NCI-H1694 treated with DMSO at 0.1 percent for 48 hours (cell line): ENCODE results near the gene BANK1.
"Not testable (repeated sequence)": the region's sequence is repeated elsewhere in the genome, so short reads cannot be mapped to it uniquely, and the experiment has no call there.

Experiments
- DNase-seq: peaks from one replicate; lab custom pipeline; 2025; lab: John Stamatoyannopoulos, UW

The BANK1 gene

DNA sequence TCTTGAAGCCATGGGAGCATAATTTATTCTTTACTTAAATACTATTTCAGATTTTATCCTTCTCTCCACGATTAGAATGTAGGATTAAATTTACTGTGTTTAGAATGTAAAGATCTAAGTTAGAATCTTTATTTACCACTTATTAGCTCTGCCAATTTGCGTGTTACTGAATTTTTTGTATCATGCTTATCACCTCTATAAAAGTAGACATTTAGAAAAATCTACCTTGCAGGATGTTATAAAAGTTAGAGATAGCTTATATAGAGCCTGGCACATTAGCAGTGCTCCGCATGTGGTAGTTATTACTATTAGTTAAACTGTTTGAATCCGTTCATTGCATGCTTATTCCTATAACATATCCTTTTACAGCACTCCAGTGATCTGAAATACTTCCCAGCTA, 97.9 kb downstream of the BANK1 start:
- DNase-seq = no peak

DNA sequence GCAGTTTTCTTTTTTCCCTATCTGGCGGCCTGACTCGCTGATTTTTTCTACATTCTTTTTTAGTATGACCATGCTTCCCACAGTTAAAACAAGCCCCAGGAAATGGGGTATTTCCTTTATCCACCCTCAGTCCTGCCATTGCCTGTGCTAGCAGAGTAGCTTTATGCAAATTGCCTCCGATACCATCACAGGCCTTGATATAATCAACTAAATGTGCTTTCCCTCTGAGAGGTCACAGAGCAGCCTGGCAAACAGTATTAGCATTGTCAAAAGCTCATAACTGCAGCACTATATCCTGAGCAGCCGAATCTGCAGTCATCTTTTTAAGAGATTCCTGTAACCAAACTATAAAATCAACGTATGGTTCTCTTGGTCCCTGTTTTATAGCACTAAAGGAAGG, 115.0 kb downstream of the BANK1 start:
- not testable (repeated sequence) for DNase-seq

DNA sequence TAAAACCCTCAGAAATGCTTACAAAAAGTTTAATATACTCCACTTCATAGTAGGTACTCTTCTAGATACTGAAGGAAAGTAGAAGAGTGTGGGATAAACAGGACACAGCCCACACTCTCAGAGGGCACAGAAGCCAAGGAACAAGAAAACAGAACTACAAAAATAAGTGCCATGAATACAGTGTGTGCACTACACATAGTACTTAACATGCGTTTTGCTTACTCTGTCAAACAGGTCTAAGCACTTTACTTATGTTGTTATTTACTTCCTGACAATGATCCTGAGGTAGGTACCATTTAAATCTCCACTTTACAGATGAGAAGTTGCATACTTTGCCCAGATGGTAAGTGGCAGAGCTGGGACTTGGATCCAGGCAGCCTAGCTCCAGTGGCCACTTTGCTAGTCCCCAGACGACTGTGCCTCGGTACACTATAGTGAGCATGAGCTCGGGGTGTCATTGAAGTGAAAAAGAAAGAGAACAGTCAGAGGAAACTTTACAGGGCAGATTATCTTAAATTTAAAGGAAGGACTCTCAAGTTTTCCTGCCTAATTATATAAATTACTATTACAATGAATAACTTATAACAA, 120.3 kb downstream of the BANK1 start:
- no peak for DNase-seq

DNA sequence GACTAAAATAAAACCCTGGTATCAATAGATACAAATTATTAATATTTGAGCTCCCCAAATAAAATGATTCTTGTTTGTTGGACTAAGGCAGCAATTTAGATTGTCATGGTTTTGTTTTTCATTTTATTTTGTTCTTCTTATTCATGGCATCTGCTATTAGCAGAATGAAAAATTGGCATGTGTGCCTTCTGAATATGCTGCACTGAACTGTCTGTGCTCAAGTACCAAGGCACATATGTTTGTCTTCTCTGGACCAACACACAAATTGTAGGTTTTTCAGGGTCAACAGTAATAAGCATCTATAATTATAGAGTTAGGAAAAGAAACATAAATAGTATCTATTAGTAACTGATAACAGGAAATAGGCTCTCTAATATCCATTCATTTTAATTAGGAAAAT, 121.1 kb downstream of the BANK1 start:
- DNase-seq = no peak

DNA sequence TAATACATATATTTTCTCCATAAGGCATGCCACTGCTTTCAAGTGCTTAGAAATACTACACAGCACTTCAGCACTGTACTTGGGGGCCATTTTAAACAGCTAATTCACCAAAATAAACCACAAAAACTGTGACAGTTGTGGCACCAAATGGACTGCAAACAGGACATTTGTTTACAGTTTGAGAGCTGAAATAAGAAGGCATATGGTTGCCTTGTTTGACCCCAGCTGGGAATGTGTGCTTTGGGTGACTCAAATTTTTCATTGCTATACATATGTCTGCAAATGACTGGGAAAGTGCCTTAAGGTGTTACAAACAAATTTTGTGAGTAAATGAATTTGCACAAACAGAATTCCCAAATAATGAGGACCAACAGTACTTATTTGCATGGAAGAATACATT, 124.2 kb downstream of the BANK1 start:
- peak; percentile 74 for DNase-seq

DNA sequence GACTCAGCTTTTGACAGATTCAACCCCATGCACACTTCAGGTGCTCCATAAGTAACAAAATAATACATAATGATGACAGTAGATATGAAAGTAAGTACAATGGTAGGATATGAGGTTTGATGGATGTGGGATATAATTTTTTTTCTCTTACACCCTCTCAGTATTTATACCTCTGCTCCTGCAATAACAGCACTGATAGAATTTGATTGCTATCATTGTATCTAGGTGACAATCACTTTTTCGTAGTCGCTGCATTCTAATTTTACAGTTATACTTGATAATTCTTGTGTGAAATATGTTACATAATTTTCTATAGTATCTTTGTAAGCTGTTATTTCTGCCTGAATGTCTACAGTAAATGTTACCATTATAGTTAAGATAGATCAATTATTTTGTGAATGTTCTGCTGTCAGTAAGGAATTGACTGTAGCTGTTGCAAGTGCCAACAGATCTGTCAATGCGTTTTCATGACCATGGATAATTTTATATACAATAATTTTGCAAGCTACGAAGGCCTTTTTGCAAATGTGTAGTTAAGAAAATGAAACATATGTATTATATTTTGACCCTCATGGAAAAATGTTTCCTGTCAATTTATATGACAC, 128.9 kb downstream of the BANK1 start:
- no peak for DNase-seq

DNA sequence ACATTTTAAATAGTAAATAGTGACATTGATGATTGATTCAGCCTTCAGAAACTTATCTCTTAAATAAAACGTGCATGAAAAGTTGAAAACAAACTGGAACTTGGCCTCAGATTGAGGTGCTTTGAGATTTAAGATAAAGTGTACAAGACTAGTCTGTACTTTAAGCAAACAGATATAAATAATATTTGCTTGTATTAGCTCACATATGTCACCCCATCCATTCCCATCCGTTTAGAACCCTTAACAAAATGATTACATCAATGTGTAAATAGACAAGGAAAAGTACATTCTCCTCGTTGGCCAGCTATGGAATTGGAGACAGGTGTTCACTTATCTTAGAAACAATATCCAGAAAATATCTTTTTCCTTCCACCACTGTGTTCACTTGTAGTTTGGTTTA, 130.8 kb downstream of the BANK1 start:
- DNase-seq = no peak

DNA sequence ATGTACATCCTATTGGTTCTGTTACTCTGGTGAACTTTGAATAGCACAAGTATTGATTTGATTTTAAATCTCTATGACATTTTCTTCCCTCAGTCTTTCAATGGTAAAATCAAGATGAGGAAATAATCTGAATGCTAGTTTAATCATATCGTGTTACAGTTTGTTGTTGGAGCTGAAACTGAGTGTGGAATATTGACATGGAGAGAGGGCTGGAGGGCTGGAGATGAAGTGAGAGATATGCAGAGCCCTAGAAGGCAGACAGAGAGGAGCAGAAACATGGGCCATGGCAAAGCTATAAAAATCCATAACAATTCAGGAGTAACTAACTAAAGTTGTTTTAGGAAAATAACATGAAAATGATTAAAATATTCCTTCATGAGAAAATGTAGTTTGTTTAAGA, 141.1 kb downstream of the BANK1 start:
- DNase-seq = no peak

DNA sequence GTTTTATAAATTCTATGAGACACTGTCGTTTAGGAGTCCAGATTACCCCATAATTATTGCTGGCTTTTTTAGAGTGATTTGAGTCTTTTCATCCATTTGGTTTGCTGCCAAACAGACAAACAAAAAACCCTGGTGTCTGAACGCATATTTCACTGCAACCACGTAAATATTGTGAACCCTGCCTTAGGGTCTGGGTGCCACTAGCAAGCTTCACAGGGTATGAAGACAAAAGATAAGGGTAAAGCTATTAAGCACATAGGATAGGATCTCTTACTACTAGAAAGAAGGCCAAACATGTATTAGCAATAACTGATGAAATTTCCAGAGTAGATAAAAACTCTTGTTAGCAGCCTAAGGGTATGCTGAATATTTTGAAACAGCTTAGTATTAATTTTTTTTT, 143.3 kb downstream of the BANK1 start:
- no peak for DNase-seq

DNA sequence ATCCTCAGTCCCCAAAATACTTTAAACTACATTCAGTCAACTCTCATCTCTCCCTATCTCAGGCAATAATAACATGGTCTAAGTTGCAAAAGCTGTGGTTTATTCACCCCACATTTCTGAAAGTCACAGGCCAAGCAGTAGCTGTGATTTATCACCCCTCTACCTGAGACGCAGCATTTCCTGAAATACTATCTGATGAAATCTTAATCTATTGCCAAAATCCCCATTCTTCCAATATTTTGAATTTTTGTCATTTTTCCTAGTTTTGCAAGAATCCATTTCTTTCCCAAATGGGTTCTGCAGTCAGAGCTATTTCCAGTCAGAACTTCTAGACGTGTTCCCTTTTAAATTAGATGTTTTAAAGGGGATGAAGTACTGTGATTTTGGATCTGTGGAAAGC, 148.3 kb downstream of the BANK1 start:
- DNase-seq = no peak

DNA sequence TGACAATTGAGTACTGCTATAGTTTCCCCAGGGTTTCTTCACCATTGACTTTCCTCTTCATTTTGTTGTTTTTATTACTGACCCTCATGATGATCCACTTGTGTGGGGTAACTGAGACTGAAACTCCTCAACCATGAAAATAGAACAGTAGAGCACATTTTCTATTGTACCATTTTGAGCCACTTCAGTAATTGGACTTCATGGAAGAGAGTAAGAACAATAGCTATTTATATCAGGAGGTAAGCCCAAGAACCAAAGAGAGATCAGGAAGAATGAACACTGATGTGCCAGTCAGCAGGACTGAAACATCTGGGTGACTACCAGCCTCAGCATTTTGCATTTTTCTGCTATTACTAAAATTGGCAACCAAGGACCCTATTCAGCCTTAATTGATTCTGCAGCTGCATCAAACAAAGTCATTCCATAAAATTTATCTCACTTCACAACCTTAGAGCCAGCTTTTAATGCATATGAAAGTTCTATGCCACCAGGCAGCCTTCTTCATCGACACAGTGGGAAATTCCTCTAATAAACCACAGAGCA, 151.4 kb downstream of the BANK1 start:
- DNase-seq = no peak

DNA sequence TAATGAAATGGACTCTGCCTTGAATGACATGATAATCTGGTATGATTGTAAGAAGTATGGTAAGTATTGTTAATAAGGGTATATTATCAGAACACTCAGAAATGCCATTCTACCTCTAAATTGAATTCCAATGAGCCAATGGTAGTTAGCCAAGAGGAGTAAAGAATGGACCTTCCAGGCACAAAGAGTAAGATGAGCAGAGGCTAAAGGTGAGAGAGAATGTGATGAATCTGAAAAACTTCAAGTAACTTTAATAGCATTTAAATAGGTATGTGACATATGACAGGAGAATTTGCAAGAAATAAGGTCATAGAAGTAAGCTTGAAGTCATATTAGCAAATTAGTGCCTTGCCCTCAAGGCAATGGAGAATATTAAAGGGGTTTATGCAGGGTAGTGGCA, 152.4 kb downstream of the BANK1 start:
- no peak for DNase-seq

DNA sequence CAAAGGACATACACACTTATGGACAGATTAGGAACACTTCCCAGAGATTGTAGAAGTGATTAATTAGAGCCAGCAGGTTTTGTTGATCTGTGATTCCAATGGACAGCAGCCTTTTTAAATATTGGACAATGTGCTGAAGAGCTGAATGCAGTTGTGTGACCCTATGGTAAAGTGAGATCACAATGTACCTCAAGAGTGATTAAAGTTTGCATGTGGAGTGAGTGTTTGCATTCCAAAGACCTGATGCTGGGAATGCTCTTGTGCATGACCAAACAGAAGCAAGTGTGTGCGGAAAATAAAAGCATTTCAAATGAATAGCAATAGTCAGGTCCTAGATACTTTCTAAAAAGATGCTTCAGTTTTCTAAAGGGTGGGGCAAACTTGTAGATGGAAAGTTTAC, 154.1 kb downstream of the BANK1 start:
- DNase-seq = no peak

DNA sequence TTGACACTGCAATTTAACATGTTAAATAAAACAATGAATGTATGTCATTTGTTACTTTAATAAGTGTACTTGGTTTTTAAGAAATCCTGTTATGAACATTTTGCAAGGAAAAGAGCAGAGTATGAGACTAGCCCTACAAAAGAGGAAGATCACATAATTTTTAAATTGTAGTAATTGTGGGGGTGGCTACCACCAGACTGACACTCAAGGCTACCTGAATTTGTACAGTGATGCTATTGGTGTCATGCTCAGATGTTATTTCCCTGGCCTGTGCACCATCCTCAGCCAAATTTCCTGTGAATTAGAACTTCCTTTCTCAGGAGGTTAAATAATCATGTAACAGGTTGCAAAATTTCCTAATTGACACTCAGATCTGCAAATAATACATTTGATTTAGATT, 157.5 kb downstream of the BANK1 start:
- no peak for DNase-seq

DNA sequence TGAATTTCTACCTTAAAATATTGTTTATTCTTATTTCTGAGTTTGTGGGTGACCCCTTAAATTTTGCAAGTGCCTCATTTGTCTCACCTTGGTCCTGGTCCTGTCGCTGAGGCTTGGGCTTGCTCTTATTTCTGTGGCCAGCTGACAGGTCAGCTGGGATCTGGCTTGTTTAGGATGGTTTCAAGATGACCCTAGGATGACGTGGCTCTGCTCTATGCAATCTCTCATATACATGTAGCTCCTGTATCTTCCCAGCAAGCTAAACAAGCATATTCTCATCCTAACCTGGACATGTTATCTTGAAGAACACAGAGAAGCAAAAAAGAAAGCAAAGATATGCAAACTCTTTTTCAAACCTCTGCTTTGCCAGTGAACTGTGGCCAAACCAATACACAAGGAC, 158.4 kb downstream of the BANK1 start:
- DNase-seq = no peak

DNA sequence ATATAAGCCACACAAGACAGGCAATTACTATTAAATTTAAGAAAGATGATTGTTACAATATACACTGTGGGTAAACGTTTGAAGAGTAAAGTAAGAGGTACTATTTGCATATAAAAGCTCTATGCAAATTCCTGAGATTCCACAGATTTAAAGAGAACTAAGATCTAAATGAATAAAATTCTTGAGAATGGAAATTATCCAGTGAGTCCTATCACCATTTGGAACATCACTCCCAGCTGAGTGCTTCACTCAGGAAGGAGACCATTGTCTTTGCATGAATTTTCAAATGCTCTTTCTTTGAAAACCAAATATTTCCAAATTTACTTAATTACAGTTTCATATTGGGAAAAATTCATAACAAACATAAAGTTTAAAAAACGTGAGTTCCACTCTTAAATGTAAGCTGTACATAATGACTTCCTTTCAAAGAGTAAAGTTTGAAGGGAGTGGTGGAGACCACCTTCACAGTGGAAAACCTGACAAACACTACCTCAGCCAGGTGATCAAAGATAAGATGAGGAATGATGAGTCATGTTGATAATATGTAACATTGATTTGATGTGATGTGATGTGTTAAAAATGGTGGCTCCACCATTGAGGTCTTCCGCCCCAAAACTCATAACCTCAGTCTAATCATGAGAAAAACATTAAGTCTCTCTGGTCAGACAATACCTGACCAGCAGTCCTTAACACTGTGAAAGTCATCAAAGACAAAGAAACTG, 159.9 kb downstream of the BANK1 start:
- DNase-seq = no peak

DNA sequence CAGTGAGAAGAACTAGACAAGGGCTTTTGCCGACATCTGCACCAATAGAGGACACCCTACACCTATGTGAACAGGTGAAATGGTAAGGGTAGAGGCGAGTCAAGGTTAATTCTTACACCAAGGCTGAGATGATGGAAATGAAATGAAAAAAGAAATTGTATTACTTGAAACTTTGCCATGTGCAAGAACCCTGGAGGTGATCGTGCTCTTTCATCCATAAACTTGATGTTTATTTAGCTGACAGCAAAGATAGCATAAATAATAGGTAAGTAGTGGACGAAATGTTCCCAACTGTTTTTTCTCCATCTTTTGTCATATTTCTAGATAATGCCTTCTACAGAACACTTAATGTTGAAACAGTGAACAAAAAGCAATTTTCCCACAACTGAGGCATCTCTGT, 162.5 kb downstream of the BANK1 start:
- DNase-seq = no peak

DNA sequence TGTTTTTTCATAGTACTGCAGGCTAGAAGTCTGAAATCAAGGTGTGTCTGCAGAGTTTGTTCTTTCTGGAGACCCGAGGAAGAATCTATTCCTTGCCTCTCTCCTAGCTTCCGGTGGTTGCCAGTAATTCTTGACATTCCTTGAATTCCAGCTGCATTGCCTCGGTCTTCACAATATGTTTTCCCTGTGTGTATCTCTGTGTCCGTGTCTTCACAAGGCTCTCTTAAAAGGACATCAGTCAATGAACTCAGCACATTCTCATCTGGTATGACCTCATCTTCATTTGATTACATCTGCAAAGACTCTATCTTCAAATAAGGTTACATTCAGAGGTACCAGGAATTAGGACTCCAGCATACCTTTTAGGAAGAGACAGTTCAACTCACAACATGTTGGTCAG, 163.4 kb downstream of the BANK1 start:
- DNase-seq = peak; percentile 47

DNA sequence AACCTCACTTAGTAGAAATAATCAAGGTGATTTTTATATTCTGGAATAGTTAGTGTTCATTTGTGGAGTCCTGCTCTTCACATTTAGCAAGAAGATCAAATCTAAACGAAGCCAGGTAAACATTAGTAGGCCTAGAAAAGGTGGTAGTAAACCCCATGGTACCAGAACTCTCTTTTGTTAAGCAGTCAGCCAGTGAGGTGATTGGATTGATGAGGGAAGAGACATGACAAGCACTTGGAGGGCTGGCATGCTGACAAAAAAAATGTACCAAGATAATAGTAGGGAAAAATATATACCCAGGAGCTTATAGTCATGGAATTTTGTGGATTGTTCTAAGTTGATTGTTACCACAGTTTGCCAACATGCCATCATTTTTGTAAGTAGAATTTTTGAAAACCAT, 163.8 kb downstream of the BANK1 start:
- DNase-seq = peak; percentile 57

DNA sequence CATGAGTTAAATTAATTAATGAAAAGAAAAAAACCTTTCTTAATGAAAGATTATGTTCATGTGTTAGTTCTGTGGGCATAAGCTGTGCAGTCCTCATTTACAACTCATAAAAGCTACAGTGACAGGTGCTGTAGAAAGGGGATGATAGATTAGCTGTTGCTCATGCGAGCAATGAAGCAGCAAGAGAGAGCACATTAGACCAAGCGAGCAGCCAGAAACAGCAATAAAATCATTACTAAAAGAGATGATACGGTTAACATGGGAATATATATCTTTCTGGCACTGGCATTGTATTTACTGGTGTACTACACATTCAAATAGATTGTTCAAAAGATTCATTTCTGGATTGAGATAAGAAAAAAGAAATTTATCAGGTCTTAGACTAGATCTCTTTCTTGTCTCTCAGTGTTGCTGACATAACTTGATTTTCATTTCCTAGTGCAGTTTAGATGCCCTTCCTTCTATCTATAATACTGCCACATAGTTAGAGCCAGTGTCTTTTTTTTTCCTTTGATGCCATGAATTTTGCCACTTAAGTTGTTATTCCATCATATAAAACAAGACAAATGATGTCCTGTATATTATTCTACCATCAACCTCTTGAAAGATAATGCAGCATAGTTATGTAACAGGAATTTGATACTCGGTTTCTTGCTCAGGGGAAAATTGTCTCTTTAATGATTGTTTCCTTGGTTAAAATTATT, 164.6 kb downstream of the BANK1 start:
- peak; percentile 91 for DNase-seq

DNA sequence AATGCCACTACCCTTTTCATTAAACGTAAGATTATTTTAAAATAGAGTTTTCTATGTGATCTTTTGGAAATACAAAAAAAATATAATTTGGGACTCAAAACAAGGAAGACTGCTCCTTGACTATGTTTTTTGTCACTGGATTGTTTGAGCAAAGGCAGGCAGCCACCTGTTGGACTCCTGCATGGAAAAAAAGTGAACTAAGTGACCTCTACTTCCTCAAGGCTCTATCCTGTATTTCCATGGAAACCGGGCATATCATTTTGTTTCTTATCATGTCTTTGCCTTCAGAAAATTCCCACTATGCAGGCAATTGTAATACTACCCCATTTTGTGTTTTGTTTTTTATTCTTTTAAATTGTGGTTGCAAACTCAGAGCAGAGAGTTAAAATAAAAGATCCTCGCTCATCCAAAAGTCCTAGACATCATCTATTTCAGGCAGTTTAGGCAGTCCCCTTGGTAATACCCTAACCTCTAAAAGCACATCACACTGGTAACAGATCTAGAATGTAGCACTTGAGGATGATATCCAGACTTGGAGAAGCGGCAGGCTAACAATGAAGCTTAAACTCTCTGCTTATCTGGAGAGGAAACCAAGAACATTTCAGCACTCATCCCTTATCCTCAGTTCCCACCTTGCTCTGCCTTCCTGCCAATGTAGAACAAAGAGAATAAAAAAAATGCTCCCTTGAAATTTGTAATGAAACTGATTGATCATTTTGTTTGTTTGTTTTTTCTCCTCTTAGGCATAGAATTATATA, 165.7 kb downstream of the BANK1 start:
- no peak for DNase-seq

DNA sequence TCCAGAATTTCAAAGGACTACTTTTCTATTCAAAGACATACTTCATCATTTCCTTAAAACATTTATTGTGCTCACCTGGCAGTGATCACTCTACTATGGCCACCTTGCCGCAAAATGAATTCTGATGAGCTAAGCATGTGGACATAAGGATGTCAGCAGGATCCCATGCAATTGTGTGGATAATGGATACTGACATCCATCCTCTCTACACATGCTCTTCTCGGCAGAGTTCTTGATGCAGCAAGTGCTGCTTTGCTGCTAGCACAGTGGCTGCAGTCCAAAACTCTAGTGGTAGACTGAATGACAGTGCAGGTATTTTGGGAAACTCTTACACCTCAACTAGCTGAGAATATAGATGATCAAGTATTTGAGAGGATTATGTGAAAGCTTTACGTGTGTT, 168.0 kb downstream of the BANK1 start:
- peak; percentile 77 for DNase-seq
